IPS-18a (cell line): ENCODE data around the gene CD79A.

ENCODE experiments used
- H3K27ac ChIP-seq: one replicate; pipeline ENCODE4 v1.5.1; 2013; ENCODE audit warnings: low read length
- H3K27me3 ChIP-seq: one replicate; pipeline ENCODE4 v1.6.1; 2013; ENCODE audit warnings: mild to moderate bottlenecking, low read length; ENCODE audit not compliant: control insufficient read depth, insufficient read depth
- H3K36me3 ChIP-seq: one replicate; pipeline ENCODE4 v1.6.1; 2013; ENCODE audit warnings: low read depth, low read length; ENCODE audit not compliant: control insufficient read depth
- H3K4me1 ChIP-seq: one replicate; pipeline ENCODE4 v1.6.1; 2013; ENCODE audit warnings: low read depth, low read length; ENCODE audit not compliant: control insufficient read depth
- H3K4me3 ChIP-seq: one replicate; pipeline ENCODE4 v1.5.1; 2013; ENCODE audit warnings: low read length
- H3K9ac ChIP-seq: one replicate; pipeline ENCODE4 v1.6.1; 2013; ENCODE audit warnings: mild to moderate bottlenecking, low read length, moderate library complexity
- H3K9me3 ChIP-seq: one replicate; pipeline ENCODE4 v1.6.1; 2013; ENCODE audit warnings: low read depth, low read length; ENCODE audit not compliant: control insufficient read depth

Gene CD79A

GRCh38 chr19:41890936-41891335, 13.9 kb downstream of the CD79A start:
- Histone ChIP-seq H3K4me1 (peaks cover 15% of the 10 kb centered on the region), H3K9ac (no peak overlapping the region), H3K9me3 (no peaks in the 10 kb centered on the region), H3K4me3 (no peak overlapping the region), H3K27ac (no peak overlapping the region), H3K36me3 (peaks cover 8% of the 10 kb centered on the region), H3K27me3 (no peaks in the 10 kb centered on the region)

- H3K4me1 ChIP-seq = peaks cover 14% of the 10 kb centered on the region
Observed at GRCh38 chr19:41892173-41892902, 15.3 kb downstream of the CD79A start.

GRCh38 chr19:41893899-41894298, 16.8 kb downstream of the CD79A start:
- H3K9ac ChIP-seq = no peak overlapping the region
- peaks cover 4% of the 10 kb centered on the region for H3K4me1 ChIP-seq
- H3K27ac ChIP-seq = no peak overlapping the region
- no peaks in the 10 kb centered on the region for H3K27me3 ChIP-seq
- peaks cover 12% of the 10 kb centered on the region for H3K36me3 ChIP-seq
- H3K9me3 ChIP-seq = no peaks in the 10 kb centered on the region
- H3K4me3 ChIP-seq = no peak overlapping the region

More at GRCh38 chr19:41892173-41892902, 15.3 kb downstream of the CD79A start:
- H3K9me3 ChIP-seq = no peaks in the 10 kb centered on the region
- no peaks in the 10 kb centered on the region for H3K27me3 ChIP-seq
- H3K36me3 ChIP-seq = peaks cover 8% of the 10 kb centered on the region
- no peak overlapping the region for H3K9ac ChIP-seq
- no peak overlapping the region for H3K4me3 ChIP-seq
- no peak overlapping the region for H3K27ac ChIP-seq

- Histone ChIP-seq H3K4me3 (no peak overlapping the region), H3K27me3 (no peaks in the 10 kb centered on the region), H3K9me3 (no peaks in the 10 kb centered on the region), H3K4me1 (peaks cover 4% of the 10 kb centered on the region), H3K36me3 (peaks cover 9% of the 10 kb centered on the region), H3K27ac (no peak overlapping the region), H3K9ac (no peak overlapping the region)
Observed at GRCh38 chr19:41894350-41894749, 17.3 kb downstream of the CD79A start.

GRCh38 chr19:41895745-41896580, 18.9 kb downstream of the CD79A start:
- no peak overlapping the region for H3K4me3 ChIP-seq
- no peak overlapping the region for H3K9ac ChIP-seq
- H3K27ac ChIP-seq = no peak overlapping the region
- peaks cover 4% of the 10 kb centered on the region for H3K4me1 ChIP-seq
- peaks cover 17% of the 10 kb centered on the region for H3K36me3 ChIP-seq
- no peaks in the 10 kb centered on the region for H3K9me3 ChIP-seq
- H3K27me3 ChIP-seq = no peaks in the 10 kb centered on the region

GRCh38 chr19:41896581-41896942, 19.5 kb downstream of the CD79A start:
- Histone ChIP-seq H3K36me3 (peaks cover 17% of the 10 kb centered on the region), H3K4me3 (no peak overlapping the region), H3K4me1 (peaks cover 4% of the 10 kb centered on the region), H3K27ac (no peak overlapping the region), H3K9ac (no peak overlapping the region), H3K27me3 (no peaks in the 10 kb centered on the region), H3K9me3 (no peaks in the 10 kb centered on the region)

GRCh38 chr19:41897181-41897580, 20.1 kb downstream of the CD79A start:
- Histone ChIP-seq H3K27me3 (no peaks in the 10 kb centered on the region), H3K9me3 (no peaks in the 10 kb centered on the region), H3K9ac (no peak overlapping the region), H3K36me3 (peaks cover 21% of the 10 kb centered on the region), H3K4me1 (peaks cover 4% of the 10 kb centered on the region), H3K27ac (no peak overlapping the region), H3K4me3 (no peak overlapping the region)

- Histone ChIP-seq H3K36me3 (peaks cover 24% of the 10 kb centered on the region), H3K27me3 (no peaks in the 10 kb centered on the region), H3K27ac (no peak overlapping the region), H3K9me3 (no peaks in the 10 kb centered on the region), H3K9ac (no peak overlapping the region), H3K4me3 (no peak overlapping the region), H3K4me1 (peaks cover 4% of the 10 kb centered on the region)
Observed at GRCh38 chr19:41897820-41898219, 20.7 kb downstream of the CD79A start.

- Histone ChIP-seq H3K27ac (no peak overlapping the region), H3K9ac (no peak overlapping the region), H3K27me3 (no peaks in the 10 kb centered on the region), H3K4me3 (no peak overlapping the region), H3K9me3 (no peaks in the 10 kb centered on the region), H3K4me1 (peaks cover 4% of the 10 kb centered on the region), H3K36me3 (peaks cover 25% of the 10 kb centered on the region)
Observed at GRCh38 chr19:41898235-41898634, 21.2 kb downstream of the CD79A start.

- H3K27me3 ChIP-seq = no peaks in the 10 kb centered on the region
- H3K4me1 ChIP-seq = no peaks in the 10 kb centered on the region
- no peak overlapping the region for H3K9ac ChIP-seq
- H3K9me3 ChIP-seq = no peaks in the 10 kb centered on the region
- no peak overlapping the region for H3K27ac ChIP-seq
- H3K4me3 ChIP-seq = no peak overlapping the region
- peaks cover 31% of the 10 kb centered on the region for H3K36me3 ChIP-seq
Observed at GRCh38 chr19:41901707-41902360, 24.8 kb downstream of the CD79A start.

- Histone ChIP-seq H3K9me3 (no peaks in the 10 kb centered on the region), H3K36me3 (peaks cover 31% of the 10 kb centered on the region), H3K4me3 (no peak overlapping the region), H3K9ac (no peak overlapping the region), H3K4me1 (no peaks in the 10 kb centered on the region), H3K27me3 (no peaks in the 10 kb centered on the region), H3K27ac (no peak overlapping the region)
Observed at GRCh38 chr19:41902594-41902993, 25.5 kb downstream of the CD79A start.
